ENCODE data around the gene AVEN.

GRCh38 chr15:33985287-33985686, 53.7 kb downstream of the AVEN start:
- TF ChIP-seq, protein P1, sequence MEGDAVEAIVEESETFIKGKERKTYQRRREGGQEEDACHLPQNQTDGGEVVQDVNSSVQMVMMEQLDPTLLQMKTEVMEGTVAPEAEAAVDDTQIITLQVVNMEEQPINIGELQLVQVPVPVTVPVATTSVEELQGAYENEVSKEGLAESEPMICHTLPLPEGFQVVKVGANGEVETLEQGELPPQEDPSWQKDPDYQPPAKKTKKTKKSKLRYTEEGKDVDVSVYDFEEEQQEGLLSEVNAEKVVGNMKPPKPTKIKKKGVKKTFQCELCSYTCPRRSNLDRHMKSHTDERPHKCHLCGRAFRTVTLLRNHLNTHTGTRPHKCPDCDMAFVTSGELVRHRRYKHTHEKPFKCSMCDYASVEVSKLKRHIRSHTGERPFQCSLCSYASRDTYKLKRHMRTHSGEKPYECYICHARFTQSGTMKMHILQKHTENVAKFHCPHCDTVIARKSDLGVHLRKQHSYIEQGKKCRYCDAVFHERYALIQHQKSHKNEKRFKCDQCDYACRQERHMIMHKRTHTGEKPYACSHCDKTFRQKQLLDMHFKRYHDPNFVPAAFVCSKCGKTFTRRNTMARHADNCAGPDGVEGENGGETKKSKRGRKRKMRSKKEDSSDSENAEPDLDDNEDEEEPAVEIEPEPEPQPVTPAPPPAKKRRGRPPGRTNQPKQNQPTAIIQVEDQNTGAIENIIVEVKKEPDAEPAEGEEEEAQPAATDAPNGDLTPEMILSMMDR (IDR thresholded peaks at IDR 0.05) = no peak
- TF ChIP-seq ZFX (IDR thresholded peaks at IDR 0.05; ENCODE audit: borderline replicate concordance) = no peak

Data from 22Rv1 (cell line).